SU-DHL-6 (cell line): ENCODE data around the gene SLC9A5.

Experiments used
- H2AFZ ChIP-seq: fragments of 200-600 bp; sonication (generic); 2 replicates; pipeline ENCODE4 v1.6.1; 2014; ENCODE audit warnings: low read depth, mild to moderate bottlenecking, moderate library complexity, mixed read lengths, antibody characterized with exemption, low read length; ENCODE audit not compliant: severe bottlenecking
- H3F3A ChIP-seq: fragments of 200-600 bp; shearing (Covaris generic); 2 replicates; pipeline ENCODE4 v1.6.0; 2016; ENCODE audit warnings: antibody characterized with exemption, mild to moderate bottlenecking; ENCODE audit not compliant: insufficient read depth
- H3K27ac ChIP-seq: fragments of 200-600 bp; sonication (generic); 2 replicates; pipeline ENCODE4 v1.5.1; 2016; ENCODE audit warnings: low read depth, mild to moderate bottlenecking, low read length, moderate library complexity, mixed read lengths
- H3K27me3 ChIP-seq: fragments of 200-600 bp; sonication (generic), shearing (Covaris generic); 2 replicates; pipeline ENCODE4 v1.6.0; 2014; ENCODE audit warnings: mild to moderate bottlenecking, low read length
- H3K36me3 ChIP-seq: fragments of 200-600 bp; sonication (generic); 2 replicates; pipeline ENCODE4 v1.6.1; 2014; ENCODE audit warnings: mild to moderate bottlenecking, low read length, mixed read lengths
- H3K4me2 ChIP-seq: fragments of 300-600, 200-600 bp; shearing (Covaris generic), sonication (generic); 2 replicates; pipeline ENCODE4 v1.6.0; 2014; ENCODE audit warnings: low read length, low read depth, mild to moderate bottlenecking; ENCODE audit not compliant: poor library complexity, severe bottlenecking
- H3K4me3 ChIP-seq: fragments of 200-600 bp; sonication (generic); 2 replicates; pipeline ENCODE4 v1.5.1; 2014; ENCODE audit warnings: antibody characterized with exemption, low read length, mild to moderate bottlenecking, mixed read lengths; ENCODE audit not compliant: insufficient read depth, poor library complexity, severe bottlenecking
- H3K79me2 ChIP-seq: fragments of 200-600 bp; sonication (generic); 2 replicates; pipeline ENCODE4 v1.6.1; 2014; ENCODE audit warnings: mild to moderate bottlenecking, low read length, moderate library complexity; ENCODE audit not compliant: insufficient read depth
- H3K9ac ChIP-seq: fragments of 200-600 bp; sonication (generic); 2 replicates; pipeline ENCODE4 v1.7.0; 2014; ENCODE audit warnings: mild to moderate bottlenecking, low read length
- H3K9me2 ChIP-seq: fragments of 200-600 bp; sonication (generic); replicated peaks from 2 replicates; pipeline ENCODE4 v1.6.1; 2014; ENCODE audit warnings: low read length; ENCODE audit not compliant: insufficient read depth
- H3K9me3 ChIP-seq: fragments of 200-600 bp; sonication (generic); 2 replicates; pipeline ENCODE4 v1.6.1; 2014; ENCODE audit warnings: low read length, mixed read lengths; ENCODE audit not compliant: insufficient read depth
- H4K20me1 ChIP-seq: fragments of 200-600 bp; sonication (generic); 2 replicates; pipeline ENCODE4 v1.6.1; 2014; ENCODE audit warnings: low read depth, mild to moderate bottlenecking, antibody characterized with exemption, low read length, moderate library complexity, mixed read lengths
- CTCF ChIP-seq: fragments of 200-600 bp; sonication (generic); IDR thresholded peaks from one replicate; pipeline ENCODE4 v1.5.1; 2017; ENCODE audit warnings: antibody characterized with exemption, mild to moderate bottlenecking, low read length, moderate library complexity; ENCODE audit not compliant: insufficient read depth, poor library complexity, severe bottlenecking
- EZH2phosphoT487 ChIP-seq: fragments of 200-600 bp; sonication (generic), shearing (Covaris generic); conservative IDR thresholded peaks from 2 replicates; pipeline ENCODE4 v1.6.1; 2018; ENCODE audit warnings: mild to moderate bottlenecking, antibody characterized with exemption, low read length, moderate library complexity, mixed read lengths

SLC9A5 gene

GRCh38 chr16:67209565-67209964 lies 39.2 kb upstream of the SLC9A5 start:
- TF ChIP-seq EZH2phosphoT487 (no peak), CTCF (no peak)
- no peak overlapping the region for H3K4me3 ChIP-seq
- no peaks in the 10 kb centered on the region for H3K27me3 ChIP-seq
- no peak overlapping the region for H3K9ac ChIP-seq
- H3F3A ChIP-seq = no peaks in the 10 kb centered on the region
- no peaks in the 10 kb centered on the region for H4K20me1 ChIP-seq
- no peak overlapping the region for H3K4me2 ChIP-seq
- no peaks in the 10 kb centered on the region for H3K9me3 ChIP-seq
- H2AFZ ChIP-seq = no peak overlapping the region
- H3K36me3 ChIP-seq = no peaks in the 10 kb centered on the region
- H3K9me2 ChIP-seq = no peaks in the 10 kb centered on the region
- no peak overlapping the region for H3K27ac ChIP-seq
- H3K79me2 ChIP-seq = no peaks in the 10 kb centered on the region

- Histone ChIP-seq H2AFZ (no peak overlapping the region), H3F3A (no peaks in the 10 kb centered on the region), H3K9me3 (no peaks in the 10 kb centered on the region), H3K9me2 (no peaks in the 10 kb centered on the region), H4K20me1 (no peaks in the 10 kb centered on the region), H3K27ac (no peak overlapping the region), H3K9ac (no peak overlapping the region), H3K79me2 (no peaks in the 10 kb centered on the region), H3K36me3 (no peaks in the 10 kb centered on the region), H3K4me2 (no peak overlapping the region), H3K27me3 (no peaks in the 10 kb centered on the region), H3K4me3 (no peak overlapping the region)
- TF ChIP-seq CTCF (no peak), EZH2phosphoT487 (no peak)
Observed at GRCh38 chr16:67210069-67210937, 38.5 kb upstream of the SLC9A5 start.

- H3K9ac ChIP-seq = no peak overlapping the region
- no peak overlapping the region for H3K4me3 ChIP-seq
- H4K20me1 ChIP-seq = no peaks in the 10 kb centered on the region
- H3K79me2 ChIP-seq = no peaks in the 10 kb centered on the region
- H3K36me3 ChIP-seq = no peaks in the 10 kb centered on the region
- no peaks in the 10 kb centered on the region for H3F3A ChIP-seq
- no peak for TF ChIP-seq CTCF
- TF ChIP-seq EZH2phosphoT487 = no peak
- no peak overlapping the region for H3K27ac ChIP-seq
- no peaks in the 10 kb centered on the region for H3K9me3 ChIP-seq
- H3K9me2 ChIP-seq = no peaks in the 10 kb centered on the region
- no peak overlapping the region for H3K4me2 ChIP-seq
- no peaks in the 10 kb centered on the region for H3K27me3 ChIP-seq
- H2AFZ ChIP-seq = no peak overlapping the region
Observed at GRCh38 chr16:67211674-67212073, 37.1 kb upstream of the SLC9A5 start.
